Measurements from ENCODE around the gene TAOK1. TPM values are rescaled to one million over a fixed set of nuclear protein-coding genes. Genes with fewer than 3 reads are reported as not detected.
A peak's percentile ranks its signal among the peaks of the same experiment; 100 is the strongest.

TAOK1 gene
- total and polyA plus RNA-seq, 9 of the 15 experiments (the other 6 are each of a cell fraction or from before 2014, with no cell fraction given) = 3.2 to 33.1 (median 16.5) TPM

DNA sequence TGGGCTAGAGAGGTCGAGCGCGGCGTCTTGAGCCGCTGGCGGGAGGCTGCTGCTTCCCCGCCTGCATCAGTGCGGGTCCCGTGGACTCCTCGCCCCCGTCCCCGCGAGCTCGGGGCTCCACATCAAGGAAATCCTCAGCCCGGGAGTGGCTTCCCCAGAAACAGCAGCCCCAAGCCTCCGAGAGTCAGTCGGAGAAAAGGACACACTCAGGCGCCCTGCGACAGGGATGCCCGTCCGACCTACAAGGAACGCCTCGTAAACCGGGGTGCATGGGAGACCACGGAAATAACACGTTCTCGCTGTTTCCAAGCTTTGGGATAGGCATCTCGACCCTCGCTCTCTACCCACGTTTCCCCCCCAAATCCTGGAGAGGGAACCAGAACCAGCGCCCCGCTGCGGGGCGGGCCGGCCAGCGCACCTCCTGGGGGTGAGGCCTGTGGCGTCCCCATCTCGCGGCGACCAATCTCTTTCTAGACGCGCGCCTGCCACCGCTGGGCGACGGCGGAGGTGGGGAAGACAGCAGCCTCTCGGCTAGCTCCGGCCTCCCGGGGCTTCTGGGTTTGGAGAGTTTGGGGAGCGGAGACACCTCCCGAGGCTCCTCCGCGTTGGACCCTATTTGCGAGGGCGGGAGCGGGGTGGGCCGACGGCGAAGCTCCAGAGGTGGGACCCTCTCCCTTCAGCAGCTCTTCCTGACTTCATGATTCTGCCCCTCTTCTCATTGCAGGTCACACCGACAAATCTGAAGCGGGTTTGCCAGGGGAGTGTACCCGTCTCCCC, 177.6 kb downstream of the TAOK1 start (continued):
- TF ChIP-seq SRF (CRISPR knock-in tag; IDR thresholded peaks at IDR 0.05) (0 out of 4 replicates have a peak, but pooled peaks of 1 of the 2 experiments have one; percentile 13), CHD2 (IDR thresholded peaks at IDR 0.05; ENCODE audit: low read depth, low read length) (no peak), MTA3 (IDR thresholded peaks at IDR 0.05; ENCODE audit: borderline replicate concordance) (peak; percentile 51; the same call in 1 of the 2 replicates), MAZ (CRISPR knock-in tag; conservative IDR thresholded peaks at IDR 0.05 in 1 of 2, IDR thresholded peaks at IDR 0.05 in 1 of 2) (peak in 1 of 2 experiments; percentile 57; a peak in 1 of 4 replicates), HNRNPL (IDR thresholded peaks at IDR 0.05; ENCODE audit: low read depth, low read length) (no peak), PTRF (tag; IDR thresholded peaks at IDR 0.05) (no peak), TRIM24 (IDR thresholded peaks at IDR 0.05) (no peak), RAD21 (CRISPR knock-in tag; conservative IDR thresholded peaks at IDR 0.05 in 1 of 2, IDR thresholded peaks at IDR 0.05 in 1 of 2) (peak in 1 of 2 experiments; percentile 33; a peak in 1 of 4 replicates), MAFF (IDR thresholded peaks at IDR 0.05; ENCODE audit: low read length) (no peak), DDX20 (tag; IDR thresholded peaks at IDR 0.05; ENCODE audit: low read depth) (no peak), ZNF583 (CRISPR knock-in tag; IDR thresholded peaks at IDR 0.05) (no peak), SAFB2 (IDR thresholded peaks at IDR 0.05; ENCODE audit: borderline replicate concordance, low read depth, low read length, severe bottlenecking) (no peak), NR1H2 (CRISPR knock-in tag; IDR thresholded peaks at IDR 0.05) (no peak), BMI1 (IDR thresholded peaks at IDR 0.05; ENCODE audit: low read length) (no peak)
- TF ChIP-seq, protein P1, sequence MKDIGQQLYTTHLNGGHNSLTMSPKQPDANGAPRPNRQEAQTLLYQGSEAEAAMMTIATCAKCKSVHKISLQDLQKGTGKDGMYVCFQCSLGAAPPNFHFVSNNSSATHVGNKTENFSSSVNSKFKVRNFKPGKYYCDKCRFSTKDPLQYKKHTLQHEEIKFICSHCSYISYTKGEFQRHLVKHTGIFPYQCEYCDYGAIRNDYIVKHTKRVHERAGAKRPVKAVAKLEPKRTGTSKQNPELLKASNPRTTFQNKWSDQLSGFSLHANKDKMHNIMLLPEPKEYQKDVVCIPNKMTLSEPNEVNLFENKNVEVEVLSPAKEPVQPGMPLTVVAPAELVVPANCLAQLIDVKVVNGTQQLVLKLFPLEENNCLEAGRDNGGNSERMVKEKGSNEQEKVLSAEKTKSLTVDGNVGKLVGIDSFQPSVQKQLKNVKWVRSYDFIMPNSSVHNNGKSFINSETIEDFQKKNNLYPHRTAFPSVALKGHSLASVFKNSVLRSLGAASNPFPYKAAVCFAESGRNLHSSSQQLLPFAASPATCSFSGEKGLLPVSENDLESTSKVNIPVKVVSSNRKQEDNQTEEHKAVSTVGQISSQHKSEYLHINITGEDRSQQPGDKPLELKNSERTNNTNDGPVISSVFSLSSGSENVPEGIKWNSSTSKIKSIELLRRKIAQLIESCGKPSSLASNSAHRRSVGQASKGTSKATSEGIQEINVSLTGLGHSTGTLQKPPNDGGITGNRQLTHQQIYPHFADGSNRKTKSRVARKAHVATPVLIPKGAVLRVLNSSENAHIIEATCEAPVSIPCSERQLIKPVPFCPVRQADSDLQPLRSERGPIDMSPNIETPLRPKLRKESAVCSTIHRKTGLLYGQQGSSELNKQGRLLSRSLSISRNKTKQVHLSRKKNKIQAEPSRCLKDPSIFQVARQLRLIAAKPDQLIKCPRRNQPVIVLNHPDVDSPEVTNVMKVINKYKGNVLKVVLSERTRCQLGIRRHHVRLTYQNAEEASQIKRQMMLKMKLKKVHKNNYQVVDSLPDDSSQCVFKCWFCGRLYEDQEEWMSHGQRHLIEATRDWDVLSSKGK (CRISPR knock-in tag; IDR thresholded peaks at IDR 0.05) = no peak
- TF ChIP-seq, protein P2, sequence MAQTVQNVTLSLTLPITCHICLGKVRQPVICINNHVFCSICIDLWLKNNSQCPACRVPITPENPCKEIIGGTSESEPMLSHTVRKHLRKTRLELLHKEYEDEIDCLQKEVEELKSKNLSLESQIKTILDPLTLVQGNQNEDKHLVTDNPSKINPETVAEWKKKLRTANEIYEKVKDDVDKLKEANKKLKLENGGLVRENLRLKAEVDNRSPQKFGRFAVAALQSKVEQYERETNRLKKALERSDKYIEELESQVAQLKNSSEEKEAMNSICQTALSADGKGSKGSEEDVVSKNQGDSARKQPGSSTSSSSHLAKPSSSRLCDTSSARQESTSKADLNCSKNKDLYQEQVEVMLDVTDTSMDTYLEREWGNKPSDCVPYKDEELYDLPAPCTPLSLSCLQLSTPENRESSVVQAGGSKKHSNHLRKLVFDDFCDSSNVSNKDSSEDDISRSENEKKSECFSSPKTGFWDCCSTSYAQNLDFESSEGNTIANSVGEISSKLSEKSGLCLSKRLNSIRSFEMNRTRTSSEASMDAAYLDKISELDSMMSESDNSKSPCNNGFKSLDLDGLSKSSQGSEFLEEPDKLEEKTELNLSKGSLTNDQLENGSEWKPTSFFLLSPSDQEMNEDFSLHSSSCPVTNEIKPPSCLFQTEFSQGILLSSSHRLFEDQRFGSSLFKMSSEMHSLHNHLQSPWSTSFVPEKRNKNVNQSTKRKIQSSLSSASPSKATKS (CRISPR knock-in tag; IDR thresholded peaks at IDR 0.05) = no peak
- TF ChIP-seq, protein P3, sequence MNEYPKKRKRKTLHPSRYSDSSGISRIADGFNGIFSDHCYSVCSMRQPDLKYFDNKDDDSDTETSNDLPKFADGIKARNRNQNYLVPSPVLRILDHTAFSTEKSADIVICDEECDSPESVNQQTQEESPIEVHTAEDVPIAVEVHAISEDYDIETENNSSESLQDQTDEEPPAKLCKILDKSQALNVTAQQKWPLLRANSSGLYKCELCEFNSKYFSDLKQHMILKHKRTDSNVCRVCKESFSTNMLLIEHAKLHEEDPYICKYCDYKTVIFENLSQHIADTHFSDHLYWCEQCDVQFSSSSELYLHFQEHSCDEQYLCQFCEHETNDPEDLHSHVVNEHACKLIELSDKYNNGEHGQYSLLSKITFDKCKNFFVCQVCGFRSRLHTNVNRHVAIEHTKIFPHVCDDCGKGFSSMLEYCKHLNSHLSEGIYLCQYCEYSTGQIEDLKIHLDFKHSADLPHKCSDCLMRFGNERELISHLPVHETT (CRISPR knock-in tag; conservative IDR thresholded peaks at IDR 0.05 in 1 of 2, IDR thresholded peaks at IDR 0.05 in 1 of 2) = no peak
- TF ChIP-seq, protein P4, sequence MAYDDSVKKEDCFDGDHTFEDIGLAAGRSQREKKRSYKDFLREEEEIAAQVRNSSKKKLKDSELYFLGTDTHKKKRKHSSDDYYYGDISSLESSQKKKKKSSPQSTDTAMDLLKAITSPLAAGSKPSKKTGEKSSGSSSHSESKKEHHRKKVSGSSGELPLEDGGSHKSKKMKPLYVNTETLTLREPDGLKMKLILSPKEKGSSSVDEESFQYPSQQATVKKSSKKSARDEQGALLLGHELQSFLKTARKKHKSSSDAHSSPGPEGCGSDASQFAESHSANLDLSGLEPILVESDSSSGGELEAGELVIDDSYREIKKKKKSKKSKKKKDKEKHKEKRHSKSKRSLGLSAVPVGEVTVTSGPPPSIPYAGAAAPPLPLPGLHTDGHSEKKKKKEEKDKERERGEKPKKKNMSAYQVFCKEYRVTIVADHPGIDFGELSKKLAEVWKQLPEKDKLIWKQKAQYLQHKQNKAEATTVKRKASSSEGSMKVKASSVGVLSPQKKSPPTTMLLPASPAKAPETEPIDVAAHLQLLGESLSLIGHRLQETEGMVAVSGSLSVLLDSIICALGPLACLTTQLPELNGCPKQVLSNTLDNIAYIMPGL (CRISPR knock-in tag; IDR thresholded peaks at IDR 0.05) = 0 out of 2 replicates have a peak, but pooled peaks have one; percentile 66

All from K562 (cell line).